ENCODE results near the gene CDCP1. TPM values are rescaled to one million over a fixed set of nuclear protein-coding genes. Genes with fewer than 3 reads are reported as not detected.

Gene CDCP1
- total RNA-seq, 1 experiment from 2014 or later, result 180 TPM

- Mint-ChIP-seq H3K27me3 (ENCODE audit: insufficient read depth, unreplicated experiment) (no peaks in the 10 kb centered on the region), H3K36me3 (ENCODE audit: insufficient read depth, unreplicated experiment) (peaks cover 73% of the 10 kb centered on the region), H3K27ac (ENCODE audit: low read depth, unreplicated experiment) (peak overlapping the region; percentile 50), H3K4me1 (ENCODE audit: insufficient read depth, unreplicated experiment) (peaks cover 18% of the 10 kb centered on the region), H3K9me3 (ENCODE audit: unreplicated experiment) (no peaks in the 10 kb centered on the region), H3K4me3 (ENCODE audit: unreplicated experiment) (no peak overlapping the region)
- DNase-seq (ENCODE audit: unreplicated experiment), result no peak
- ChIA-PET CTCF (interaction anchor here (0.5 to 1.1 kb wide), 2 partner anchors 13 to 191 kb away, joined by 3 to 5 read pairs; no protein-coding TSS in a partner anchor), POLR2A (no interaction called here)
- no TSS peak for BruUV-seq (replicated peaks)
- TF ChIP-seq CTCF (IDR thresholded peaks at IDR 0.05; ENCODE audit: unreplicated experiment), result no peak
- intact Hi-C loops (cut with micrococcal nuclease), result no loop called here
Observed at GRCh38 chr3:45103753-45104714, 42.1 kb downstream of the CDCP1 start.

GRCh38 chr3:45103334-45103733 lies 42.8 kb downstream of the CDCP1 start:
- peak overlapping the region; percentile 50 for H3K27ac Mint-ChIP-seq (ENCODE audit: low read depth, unreplicated experiment)
- intact Hi-C loops (cut with micrococcal nuclease), result no loop called here
- H3K4me3 Mint-ChIP-seq (ENCODE audit: unreplicated experiment), result no peak overlapping the region
- no peaks in the 10 kb centered on the region for H3K9me3 Mint-ChIP-seq (ENCODE audit: unreplicated experiment)
- ChIA-PET POLR2A (no interaction called here), CTCF (interaction anchor here (1.1 kb wide), 1 partner anchor 12 kb away, joined by 5 read pairs; no protein-coding TSS in a partner anchor)
- H3K4me1 Mint-ChIP-seq (ENCODE audit: insufficient read depth, unreplicated experiment), result peaks cover 18% of the 10 kb centered on the region
- TF ChIP-seq CTCF (IDR thresholded peaks at IDR 0.05; ENCODE audit: unreplicated experiment), result no peak
- H3K27me3 Mint-ChIP-seq (ENCODE audit: insufficient read depth, unreplicated experiment), result no peaks in the 10 kb centered on the region
- BruUV-seq (replicated peaks), result TSS peak; percentile 6
- peaks cover 71% of the 10 kb centered on the region for H3K36me3 Mint-ChIP-seq (ENCODE audit: insufficient read depth, unreplicated experiment)
- no peak for DNase-seq (ENCODE audit: unreplicated experiment)

GRCh38 chr3:45100981-45101407 lies 45.2 kb downstream of the CDCP1 start:
- Mint-ChIP-seq H3K9me3 (ENCODE audit: unreplicated experiment) (no peaks in the 10 kb centered on the region), H3K27ac (ENCODE audit: low read depth, unreplicated experiment) (no peak overlapping the region), H3K4me3 (ENCODE audit: unreplicated experiment) (no peak overlapping the region), H3K27me3 (ENCODE audit: insufficient read depth, unreplicated experiment) (no peaks in the 10 kb centered on the region), H3K36me3 (ENCODE audit: insufficient read depth, unreplicated experiment) (peaks cover 71% of the 10 kb centered on the region), H3K4me1 (ENCODE audit: insufficient read depth, unreplicated experiment) (peaks cover 13% of the 10 kb centered on the region)
- ChIA-PET POLR2A (interaction anchor here (0.7 kb wide), 1 partner anchor 9 kb away, joined by 3 read pairs; no protein-coding TSS in a partner anchor), CTCF (interaction anchor here (1.0 to 2.4 kb wide), 2 partner anchors 45 to 109 kb away, joined by 5 to 11 read pairs; partner anchors contain the start of gene CDCP1)
- no TSS peak for BruUV-seq (replicated peaks)
- intact Hi-C loops (cut with micrococcal nuclease), result no loop called here
- no peak for TF ChIP-seq CTCF (IDR thresholded peaks at IDR 0.05; ENCODE audit: unreplicated experiment)
- no peak for DNase-seq (ENCODE audit: unreplicated experiment)

GRCh38 chr3:45098310-45098709 lies 47.9 kb downstream of the CDCP1 start:
- Mint-ChIP-seq H3K27me3 (ENCODE audit: insufficient read depth, unreplicated experiment) (no peaks in the 10 kb centered on the region), H3K27ac (ENCODE audit: low read depth, unreplicated experiment) (peak overlapping the region; percentile 8), H3K9me3 (ENCODE audit: unreplicated experiment) (no peaks in the 10 kb centered on the region), H3K36me3 (ENCODE audit: insufficient read depth, unreplicated experiment) (peaks cover 74% of the 10 kb centered on the region), H3K4me3 (ENCODE audit: unreplicated experiment) (no peak overlapping the region), H3K4me1 (ENCODE audit: insufficient read depth, unreplicated experiment) (peaks cover 15% of the 10 kb centered on the region)
- intact Hi-C loops (cut with micrococcal nuclease), result no loop called here
- POLR2A ChIA-PET, result interaction anchor here (0.7 kb wide), 1 partner anchor 8 kb away, joined by 3 read pairs; no protein-coding TSS in a partner anchor
- no peak for TF ChIP-seq CTCF (IDR thresholded peaks at IDR 0.05; ENCODE audit: unreplicated experiment)
- CTCF ChIA-PET, result interaction anchor here (0.6 to 1.4 kb wide), 6 partner anchors 9 to 197 kb away, joined by 3 to 5 read pairs (median 3); no protein-coding TSS in a partner anchor
- no peak for DNase-seq (ENCODE audit: unreplicated experiment)
- BruUV-seq (replicated peaks), result no TSS peak

All from MCF 10A (cell line).